Measurements from ENCODE around the gene COIL.

- TF ChIP-seq JUND (IDR thresholded peaks at IDR 0.05), result no peak
- no peak for TF ChIP-seq CTCF (IDR thresholded peaks at IDR 0.05; ENCODE audit: low read depth, low read length, missing input control)
- no peak for TF ChIP-seq SP1 (IDR thresholded peaks at IDR 0.05)
- TF ChIP-seq, protein P1, sequence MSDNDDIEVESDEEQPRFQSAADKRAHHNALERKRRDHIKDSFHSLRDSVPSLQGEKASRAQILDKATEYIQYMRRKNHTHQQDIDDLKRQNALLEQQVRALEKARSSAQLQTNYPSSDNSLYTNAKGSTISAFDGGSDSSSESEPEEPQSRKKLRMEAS (IDR thresholded peaks at IDR 0.05), result no peak
- no peak for TF ChIP-seq TAF1 (conservative IDR thresholded peaks at IDR 0.05)
- TF ChIP-seq RAD21 (IDR thresholded peaks at IDR 0.05), result no peak
- no peak for TF ChIP-seq GABPA (IDR thresholded peaks at IDR 0.05 in 1 of 2, conservative IDR thresholded peaks at IDR 0.05 in 1 of 2)
- no peak for TF ChIP-seq RXRA (IDR thresholded peaks at IDR 0.05)
- TF ChIP-seq YY1 (IDR thresholded peaks at IDR 0.05), result no peak
- no peak for TF ChIP-seq HNF4A (conservative IDR thresholded peaks at IDR 0.05)
- TF ChIP-seq, protein P2, sequence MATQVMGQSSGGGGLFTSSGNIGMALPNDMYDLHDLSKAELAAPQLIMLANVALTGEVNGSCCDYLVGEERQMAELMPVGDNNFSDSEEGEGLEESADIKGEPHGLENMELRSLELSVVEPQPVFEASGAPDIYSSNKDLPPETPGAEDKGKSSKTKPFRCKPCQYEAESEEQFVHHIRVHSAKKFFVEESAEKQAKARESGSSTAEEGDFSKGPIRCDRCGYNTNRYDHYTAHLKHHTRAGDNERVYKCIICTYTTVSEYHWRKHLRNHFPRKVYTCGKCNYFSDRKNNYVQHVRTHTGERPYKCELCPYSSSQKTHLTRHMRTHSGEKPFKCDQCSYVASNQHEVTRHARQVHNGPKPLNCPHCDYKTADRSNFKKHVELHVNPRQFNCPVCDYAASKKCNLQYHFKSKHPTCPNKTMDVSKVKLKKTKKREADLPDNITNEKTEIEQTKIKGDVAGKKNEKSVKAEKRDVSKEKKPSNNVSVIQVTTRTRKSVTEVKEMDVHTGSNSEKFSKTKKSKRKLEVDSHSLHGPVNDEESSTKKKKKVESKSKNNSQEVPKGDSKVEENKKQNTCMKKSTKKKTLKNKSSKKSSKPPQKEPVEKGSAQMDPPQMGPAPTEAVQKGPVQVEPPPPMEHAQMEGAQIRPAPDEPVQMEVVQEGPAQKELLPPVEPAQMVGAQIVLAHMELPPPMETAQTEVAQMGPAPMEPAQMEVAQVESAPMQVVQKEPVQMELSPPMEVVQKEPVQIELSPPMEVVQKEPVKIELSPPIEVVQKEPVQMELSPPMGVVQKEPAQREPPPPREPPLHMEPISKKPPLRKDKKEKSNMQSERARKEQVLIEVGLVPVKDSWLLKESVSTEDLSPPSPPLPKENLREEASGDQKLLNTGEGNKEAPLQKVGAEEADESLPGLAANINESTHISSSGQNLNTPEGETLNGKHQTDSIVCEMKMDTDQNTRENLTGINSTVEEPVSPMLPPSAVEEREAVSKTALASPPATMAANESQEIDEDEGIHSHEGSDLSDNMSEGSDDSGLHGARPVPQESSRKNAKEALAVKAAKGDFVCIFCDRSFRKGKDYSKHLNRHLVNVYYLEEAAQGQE (IDR thresholded peaks at IDR 0.05), result no peak
Measured at GRCh38 chr17:56913000-56913311, 47.9 kb downstream of the COIL start.
